ENCODE results near the gene MAPK14. TPM values are rescaled to one million over a fixed set of nuclear protein-coding genes. Genes with fewer than 3 reads are reported as not detected.

The MAPK14 gene
- total RNA-seq, 1 donor from 2014 or later = 41.3 TPM

DNA sequence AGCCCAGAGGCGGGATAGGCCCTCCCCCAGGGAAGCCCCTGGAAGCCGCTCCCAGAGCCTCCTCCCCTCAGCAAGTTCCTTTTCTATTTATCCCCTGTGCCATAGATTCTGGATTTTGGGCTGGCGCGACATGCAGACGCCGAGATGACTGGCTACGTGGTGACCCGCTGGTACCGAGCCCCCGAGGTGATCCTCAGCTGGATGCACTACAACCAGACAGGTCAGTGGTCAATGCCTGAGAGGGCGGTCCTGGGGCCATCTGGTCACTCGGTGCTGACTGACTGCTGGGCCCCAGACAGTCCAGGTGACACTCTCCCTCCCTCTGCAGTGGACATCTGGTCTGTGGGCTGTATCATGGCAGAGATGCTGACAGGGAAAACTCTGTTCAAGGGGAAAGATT lies 108.9 kb downstream of the MAPK14 start:
- peaks cover 6% of the 10 kb centered on the region for H3K4me1 ChIP-seq (ENCODE audit: insufficient read depth, low read length)
- no peak overlapping the region for H3K27ac Mint-ChIP-seq (ENCODE audit: unreplicated experiment)

GRCh38 chr6:36138667-36139066 lies 111.1 kb downstream of the MAPK14 start:
- Histone ChIP-seq H3K4me2 (ENCODE audit: low read length) (no peak overlapping the region), H3K27me3 (ENCODE audit: insufficient read depth, low read length) (no peaks in the 10 kb centered on the region), H3K4me1 (ENCODE audit: insufficient read depth, low read length) (no peaks in the 10 kb centered on the region), H3K9ac (ENCODE audit: low read length) (no peak overlapping the region), H3K9me3 (ENCODE audit: insufficient read depth, low read depth, low read length) (no peaks in the 10 kb centered on the region), H3K79me2 (ENCODE audit: insufficient read depth, low read length) (no peaks in the 10 kb centered on the region), H2AFZ (ENCODE audit: low read depth, low read length) (no peak overlapping the region), H3K4me3 (ENCODE audit: insufficient read depth, low read depth, low read length) (no peak overlapping the region), H3K27ac (ENCODE audit: low read depth, low read length) (no peak overlapping the region), H4K20me1 (ENCODE audit: insufficient read depth, low read length) (no peaks in the 10 kb centered on the region), H3K36me3 (ENCODE audit: insufficient read depth, low read length) (no peaks in the 10 kb centered on the region)
- peaks cover 12% of the 10 kb centered on the region for H3K27me3 Mint-ChIP-seq (ENCODE audit: low read depth, unreplicated experiment)
- no peak overlapping the region for H3K27ac Mint-ChIP-seq (ENCODE audit: unreplicated experiment)
- peaks cover 3% of the 10 kb centered on the region for H3K9me3 Mint-ChIP-seq (ENCODE audit: unreplicated experiment)
- H3K4me3 Mint-ChIP-seq (ENCODE audit: unreplicated experiment) = no peak overlapping the region
- H3K36me3 Mint-ChIP-seq (ENCODE audit: low read depth, unreplicated experiment) = peaks cover 8% of the 10 kb centered on the region
- no peak for FAIRE-seq
- TF ChIP-seq, protein P1, sequence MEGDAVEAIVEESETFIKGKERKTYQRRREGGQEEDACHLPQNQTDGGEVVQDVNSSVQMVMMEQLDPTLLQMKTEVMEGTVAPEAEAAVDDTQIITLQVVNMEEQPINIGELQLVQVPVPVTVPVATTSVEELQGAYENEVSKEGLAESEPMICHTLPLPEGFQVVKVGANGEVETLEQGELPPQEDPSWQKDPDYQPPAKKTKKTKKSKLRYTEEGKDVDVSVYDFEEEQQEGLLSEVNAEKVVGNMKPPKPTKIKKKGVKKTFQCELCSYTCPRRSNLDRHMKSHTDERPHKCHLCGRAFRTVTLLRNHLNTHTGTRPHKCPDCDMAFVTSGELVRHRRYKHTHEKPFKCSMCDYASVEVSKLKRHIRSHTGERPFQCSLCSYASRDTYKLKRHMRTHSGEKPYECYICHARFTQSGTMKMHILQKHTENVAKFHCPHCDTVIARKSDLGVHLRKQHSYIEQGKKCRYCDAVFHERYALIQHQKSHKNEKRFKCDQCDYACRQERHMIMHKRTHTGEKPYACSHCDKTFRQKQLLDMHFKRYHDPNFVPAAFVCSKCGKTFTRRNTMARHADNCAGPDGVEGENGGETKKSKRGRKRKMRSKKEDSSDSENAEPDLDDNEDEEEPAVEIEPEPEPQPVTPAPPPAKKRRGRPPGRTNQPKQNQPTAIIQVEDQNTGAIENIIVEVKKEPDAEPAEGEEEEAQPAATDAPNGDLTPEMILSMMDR (IDR thresholded peaks at IDR 0.05; ENCODE audit: insufficient read depth, low read depth, low read length) = no peak
- no peak for TF ChIP-seq EZH2 (IDR thresholded peaks at IDR 0.05; ENCODE audit: insufficient read depth, low read length)
- H3K4me1 Mint-ChIP-seq (ENCODE audit: low read depth, unreplicated experiment) = peaks cover 6% of the 10 kb centered on the region
- DNase-seq (ENCODE audit: low read depth) = no peak

More for the DNA sequence above, 108.9 kb downstream of the MAPK14 start:
- no peak overlapping the region for H3K4me3 ChIP-seq (ENCODE audit: insufficient read depth, low read depth, low read length)
- no peak overlapping the region for H3K9ac ChIP-seq (ENCODE audit: low read length)
- Mint-ChIP-seq H3K4me3 (ENCODE audit: unreplicated experiment) (no peak overlapping the region), H3K9me3 (ENCODE audit: unreplicated experiment) (peaks cover 3% of the 10 kb centered on the region), H3K36me3 (ENCODE audit: low read depth, unreplicated experiment) (peaks cover 17% of the 10 kb centered on the region), H3K4me1 (ENCODE audit: low read depth, unreplicated experiment) (peaks cover 19% of the 10 kb centered on the region), H3K27me3 (ENCODE audit: low read depth, unreplicated experiment) (peaks cover 19% of the 10 kb centered on the region)
- no peaks in the 10 kb centered on the region for H3K27me3 ChIP-seq (ENCODE audit: insufficient read depth, low read length)
- H3K9me3 ChIP-seq (ENCODE audit: insufficient read depth, low read depth, low read length) = no peaks in the 10 kb centered on the region
- TF ChIP-seq, protein P1 (IDR thresholded peaks at IDR 0.05; ENCODE audit: insufficient read depth, low read depth, low read length) = no peak
- TF ChIP-seq EZH2 (IDR thresholded peaks at IDR 0.05; ENCODE audit: insufficient read depth, low read length) = no peak
- no peaks in the 10 kb centered on the region for H3K79me2 ChIP-seq (ENCODE audit: insufficient read depth, low read length)
- FAIRE-seq (no peak), DNase-seq (ENCODE audit: low read depth) (no peak)
- no peak overlapping the region for H3K4me2 ChIP-seq (ENCODE audit: low read length)
- H2AFZ ChIP-seq (ENCODE audit: low read depth, low read length) = no peak overlapping the region
- no peaks in the 10 kb centered on the region for H3K36me3 ChIP-seq (ENCODE audit: insufficient read depth, low read length)
- no peak overlapping the region for H3K27ac ChIP-seq (ENCODE audit: low read depth, low read length)
- no peaks in the 10 kb centered on the region for H4K20me1 ChIP-seq (ENCODE audit: insufficient read depth, low read length)

DNA sequence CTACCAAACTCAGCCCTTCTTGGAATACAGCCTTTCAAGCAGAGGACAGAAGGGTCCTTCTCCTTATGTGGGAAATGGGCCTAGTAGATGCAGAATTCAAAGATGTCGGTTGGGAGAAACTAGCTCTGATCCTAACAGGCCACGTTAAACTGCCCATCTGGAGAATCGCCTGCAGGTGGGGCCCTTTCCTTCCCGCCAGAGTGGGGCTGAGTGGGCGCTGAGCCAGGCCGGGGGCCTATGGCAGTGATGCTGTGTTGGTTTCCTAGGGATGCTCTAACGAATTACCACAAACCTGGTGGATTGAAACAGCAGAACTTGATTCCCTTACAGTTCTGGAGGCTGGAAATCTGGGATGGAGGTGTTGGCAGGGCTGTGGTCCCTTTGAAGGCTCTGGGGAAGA lies 111.8 kb downstream of the MAPK14 start:
- FAIRE-seq (no peak), DNase-seq (ENCODE audit: low read depth) (no peak)
- H3K4me1 Mint-ChIP-seq (ENCODE audit: low read depth, unreplicated experiment) = peaks cover 6% of the 10 kb centered on the region
- no peaks in the 10 kb centered on the region for H3K9me3 Mint-ChIP-seq (ENCODE audit: unreplicated experiment)
- Histone ChIP-seq H3K79me2 (ENCODE audit: insufficient read depth, low read length) (no peaks in the 10 kb centered on the region), H4K20me1 (ENCODE audit: insufficient read depth, low read length) (no peaks in the 10 kb centered on the region), H3K9me3 (ENCODE audit: insufficient read depth, low read depth, low read length) (no peaks in the 10 kb centered on the region), H2AFZ (ENCODE audit: low read depth, low read length) (no peak overlapping the region), H3K9ac (ENCODE audit: low read length) (no peak overlapping the region), H3K27me3 (ENCODE audit: insufficient read depth, low read length) (no peaks in the 10 kb centered on the region), H3K4me1 (ENCODE audit: insufficient read depth, low read length) (no peaks in the 10 kb centered on the region), H3K27ac (ENCODE audit: low read depth, low read length) (no peak overlapping the region), H3K4me3 (ENCODE audit: insufficient read depth, low read depth, low read length) (no peak overlapping the region), H3K36me3 (ENCODE audit: insufficient read depth, low read length) (no peaks in the 10 kb centered on the region), H3K4me2 (ENCODE audit: low read length) (no peak overlapping the region)
- peak overlapping the region; percentile 4 for H3K27ac Mint-ChIP-seq (ENCODE audit: unreplicated experiment)
- H3K4me3 Mint-ChIP-seq (ENCODE audit: unreplicated experiment) = no peak overlapping the region
- H3K36me3 Mint-ChIP-seq (ENCODE audit: low read depth, unreplicated experiment) = peaks cover 6% of the 10 kb centered on the region
- H3K27me3 Mint-ChIP-seq (ENCODE audit: low read depth, unreplicated experiment) = peaks cover 9% of the 10 kb centered on the region
- TF ChIP-seq, protein P1 (IDR thresholded peaks at IDR 0.05; ENCODE audit: insufficient read depth, low read depth, low read length) = no peak
- TF ChIP-seq EZH2 (IDR thresholded peaks at IDR 0.05; ENCODE audit: insufficient read depth, low read length) = no peak
